ENCODE measurements around the gene FCF1.
A peak's percentile ranks its signal among the peaks of the same experiment; 100 is the strongest.

FCF1 gene

DNA sequence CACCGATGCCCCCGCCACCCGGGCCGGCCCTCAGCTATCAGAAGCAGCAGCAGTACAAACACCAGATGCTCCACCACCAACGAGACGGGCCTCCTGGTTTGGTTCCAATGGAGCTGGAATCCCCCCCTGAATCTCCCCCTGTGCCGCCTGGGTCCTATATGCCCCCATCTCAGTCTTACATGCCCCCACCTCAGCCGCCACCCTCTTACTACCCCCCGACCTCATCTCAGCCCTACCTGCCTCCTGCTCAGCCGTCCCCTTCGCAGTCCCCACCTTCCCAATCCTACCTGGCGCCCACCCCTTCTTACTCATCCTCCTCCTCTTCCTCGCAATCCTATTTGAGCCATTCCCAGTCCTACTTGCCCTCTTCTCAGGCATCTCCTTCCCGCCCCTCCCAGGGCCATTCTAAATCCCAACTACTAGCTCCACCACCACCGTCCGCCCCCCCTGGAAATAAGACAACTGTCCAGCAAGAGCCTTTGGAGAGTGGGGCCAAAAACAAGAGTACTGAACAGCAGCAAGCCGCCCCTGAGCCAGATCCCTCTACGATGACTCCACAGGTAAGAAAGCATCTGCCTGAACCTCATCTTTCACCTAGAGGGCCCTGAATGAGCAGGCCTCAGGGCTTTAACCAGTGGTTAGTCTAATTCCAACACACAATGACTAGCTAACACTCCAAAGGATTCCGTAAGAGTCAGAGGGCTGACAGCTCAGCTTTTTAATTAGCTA lies 51.0 kb downstream of the FCF1 start:
- TF ChIP-seq, protein P1, sequence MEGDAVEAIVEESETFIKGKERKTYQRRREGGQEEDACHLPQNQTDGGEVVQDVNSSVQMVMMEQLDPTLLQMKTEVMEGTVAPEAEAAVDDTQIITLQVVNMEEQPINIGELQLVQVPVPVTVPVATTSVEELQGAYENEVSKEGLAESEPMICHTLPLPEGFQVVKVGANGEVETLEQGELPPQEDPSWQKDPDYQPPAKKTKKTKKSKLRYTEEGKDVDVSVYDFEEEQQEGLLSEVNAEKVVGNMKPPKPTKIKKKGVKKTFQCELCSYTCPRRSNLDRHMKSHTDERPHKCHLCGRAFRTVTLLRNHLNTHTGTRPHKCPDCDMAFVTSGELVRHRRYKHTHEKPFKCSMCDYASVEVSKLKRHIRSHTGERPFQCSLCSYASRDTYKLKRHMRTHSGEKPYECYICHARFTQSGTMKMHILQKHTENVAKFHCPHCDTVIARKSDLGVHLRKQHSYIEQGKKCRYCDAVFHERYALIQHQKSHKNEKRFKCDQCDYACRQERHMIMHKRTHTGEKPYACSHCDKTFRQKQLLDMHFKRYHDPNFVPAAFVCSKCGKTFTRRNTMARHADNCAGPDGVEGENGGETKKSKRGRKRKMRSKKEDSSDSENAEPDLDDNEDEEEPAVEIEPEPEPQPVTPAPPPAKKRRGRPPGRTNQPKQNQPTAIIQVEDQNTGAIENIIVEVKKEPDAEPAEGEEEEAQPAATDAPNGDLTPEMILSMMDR (conservative IDR thresholded peaks at IDR 0.05), result no peak
- no peak for TF ChIP-seq ZFX (IDR thresholded peaks at IDR 0.05)
- H3K27ac ChIP-seq, result peak overlapping the region; percentile 93

DNA sequence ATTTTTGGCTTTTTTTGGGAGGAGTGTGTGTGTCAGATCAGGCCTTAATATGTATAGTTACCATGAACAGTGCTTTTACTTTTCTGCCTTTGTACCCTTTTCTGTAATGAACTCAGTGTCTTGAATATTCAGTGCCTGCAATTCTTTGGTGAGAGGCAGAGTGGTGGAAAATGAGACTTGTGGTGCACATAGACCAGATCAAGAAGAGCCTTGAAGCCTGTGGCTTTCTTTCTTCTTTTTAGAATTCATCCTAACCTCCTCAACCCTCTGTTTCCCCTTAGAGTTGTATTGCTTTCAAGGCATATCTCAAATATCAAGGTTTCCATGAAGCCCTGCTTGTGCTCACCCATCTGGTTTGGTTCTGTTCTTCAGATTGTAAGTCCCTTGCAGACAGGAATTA lies 52.8 kb downstream of the FCF1 start:
- H3K27ac ChIP-seq, result no peak overlapping the region
- TF ChIP-seq ZFX (IDR thresholded peaks at IDR 0.05), result no peak
- TF ChIP-seq, protein P1 (conservative IDR thresholded peaks at IDR 0.05), result no peak

DNA sequence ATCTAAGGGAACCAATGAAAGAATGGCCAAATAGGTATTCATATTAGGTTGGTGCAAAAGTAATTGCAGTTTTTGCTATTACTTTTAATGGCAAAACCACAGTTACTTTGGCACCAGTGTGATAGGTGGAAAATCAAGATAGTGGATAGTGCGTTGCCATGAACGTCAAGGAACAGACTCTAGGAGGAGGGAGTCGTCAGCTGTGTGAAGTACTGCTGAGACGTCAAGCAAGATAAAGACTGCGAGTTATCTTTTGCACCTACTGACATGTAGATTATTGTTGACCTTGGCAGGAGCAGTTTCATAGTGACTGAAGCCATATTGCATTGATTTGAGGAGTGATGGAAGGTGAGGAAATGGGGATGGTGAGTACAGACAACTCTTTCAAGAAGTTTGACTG lies 58.5 kb downstream of the FCF1 start:
- TF ChIP-seq ZFX (IDR thresholded peaks at IDR 0.05), result no peak
- TF ChIP-seq, protein P1 (conservative IDR thresholded peaks at IDR 0.05), result no peak
- H3K27ac ChIP-seq, result no peak overlapping the region

DNA sequence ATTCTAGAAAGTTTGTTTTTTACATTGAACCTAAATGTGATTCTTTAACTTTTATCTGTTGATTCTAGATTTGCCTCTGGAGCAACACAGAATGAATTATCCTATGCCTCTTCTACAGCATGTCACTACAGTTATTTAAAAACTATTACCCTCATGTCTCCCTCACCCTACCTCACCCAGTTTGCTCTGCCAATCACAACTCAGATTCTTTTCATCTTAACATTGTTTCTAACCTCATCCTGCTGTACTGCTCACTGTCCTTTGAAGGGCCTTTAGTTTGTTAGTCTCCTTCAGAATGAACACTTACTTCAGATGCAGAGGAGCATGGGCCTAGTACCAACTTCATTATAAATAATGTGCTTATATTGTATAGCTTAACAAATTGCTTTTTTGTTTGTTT lies 71.7 kb downstream of the FCF1 start:
- TF ChIP-seq, protein P1 (conservative IDR thresholded peaks at IDR 0.05), result no peak
- TF ChIP-seq ZFX (IDR thresholded peaks at IDR 0.05), result no peak
- no peak overlapping the region for H3K27ac ChIP-seq

DNA sequence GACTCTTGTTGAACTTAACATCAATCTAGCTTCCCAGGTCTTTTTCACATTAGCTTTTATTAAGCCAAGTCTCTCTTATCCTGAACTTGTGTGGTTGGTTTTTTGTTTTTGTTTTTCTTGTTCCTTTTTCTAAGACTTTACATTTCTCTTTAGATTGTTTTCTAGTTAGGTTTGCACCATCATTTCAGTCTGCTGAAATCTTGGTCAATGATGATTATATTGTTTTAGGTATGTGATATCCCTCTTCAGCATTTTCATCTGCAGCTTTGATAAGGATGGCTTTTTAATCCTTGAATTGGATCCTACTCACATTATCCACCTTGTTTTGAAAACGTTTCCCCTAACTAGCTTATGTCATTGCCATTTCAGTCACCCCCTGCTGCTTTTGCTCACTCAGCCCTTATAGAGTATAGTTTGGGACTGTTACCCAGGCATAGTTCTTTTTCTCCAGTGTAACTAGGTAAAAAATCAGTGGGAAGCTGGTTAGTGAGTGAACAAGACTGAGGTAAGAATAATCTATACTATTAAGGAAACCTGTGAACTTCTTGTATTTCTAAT lies 72.2 kb downstream of the FCF1 start:
- no peak overlapping the region for H3K27ac ChIP-seq
- no peak for TF ChIP-seq ZFX (IDR thresholded peaks at IDR 0.05)
- TF ChIP-seq, protein P1 (conservative IDR thresholded peaks at IDR 0.05), result no peak

DNA sequence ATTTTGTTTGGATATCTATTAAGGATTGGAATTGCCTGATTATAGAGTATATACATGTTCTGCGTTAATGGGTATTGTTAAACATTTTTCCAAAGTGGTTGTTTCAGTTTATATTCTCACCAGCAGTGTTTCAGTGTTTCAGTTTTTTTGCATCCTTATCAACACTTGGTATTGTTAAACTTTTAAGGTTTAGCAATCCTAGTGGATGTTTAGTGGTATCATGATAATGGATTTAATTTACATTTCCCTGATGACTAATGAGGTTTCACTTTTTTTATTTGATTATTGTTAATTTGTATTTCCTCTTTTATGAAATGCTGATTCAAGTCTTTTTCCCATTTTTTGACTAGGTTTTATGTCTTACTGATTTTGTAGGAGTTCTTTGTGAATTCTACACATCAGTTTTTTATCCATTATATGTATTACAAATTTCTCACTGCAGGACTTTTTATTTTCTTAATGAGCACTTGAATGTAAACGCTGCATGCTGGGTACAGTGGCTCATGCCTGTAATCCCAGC lies 73.9 kb downstream of the FCF1 start:
- no peak overlapping the region for H3K27ac ChIP-seq
- TF ChIP-seq, protein P1 (conservative IDR thresholded peaks at IDR 0.05), result peak; percentile 10; the same call in 1 of the 2 replicates
- TF ChIP-seq ZFX (IDR thresholded peaks at IDR 0.05), result no peak
